ENCODE data around the gene ADAMTS17.

GRCh38 chr15:100141311-100142001, 200.3 kb downstream of the ADAMTS17 start:
- TF ChIP-seq POLR2A (IDR thresholded peaks at IDR 0.05) (no peak), CTCF (IDR thresholded peaks at IDR 0.05) (no peak)

Data from heart left ventricle (tissue), 13 donors.